Amygdala (tissue), 56 donors: ENCODE results near the gene CDIP1.

Source experiments
- DNase-seq, 56 donors: peaks; one replicate each; lab custom pipeline; 2025; lab: John Stamatoyannopoulos, UW

The CDIP1 gene

GRCh38 chr16:4517812-4518680 lies 20.5 kb downstream of the CDIP1 start:
- DNase-seq = peak in 22 of 56 donors; percentile 10 to 63 (median 36)

GRCh38 chr16:4515611-4516233 lies 22.9 kb downstream of the CDIP1 start:
- DNase-seq = no peak

GRCh38 chr16:4514606-4515005 lies 24.0 kb downstream of the CDIP1 start:
- DNase-seq = no peak

- no peak for DNase-seq
These were observed 24.7 kb downstream of the CDIP1 start for GRCh38 chr16:4513881-4514280.

- DNase-seq = peak in 3 of 56 donors; percentile 15 to 35 (median 27)
These were observed 25.3 kb downstream of the CDIP1 start for GRCh38 chr16:4513086-4513860.

- DNase-seq = no peak
These were observed 26.1 kb downstream of the CDIP1 start for GRCh38 chr16:4512473-4512872.

GRCh38 chr16:4511441-4512082 lies 27.0 kb downstream of the CDIP1 start:
- peak in 36 of 56 donors; percentile 13 to 73 (median 36) for DNase-seq

- no peak for DNase-seq
These were observed 27.7 kb downstream of the CDIP1 start for GRCh38 chr16:4510747-4511426.

GRCh38 chr16:4510131-4510530 lies 28.4 kb downstream of the CDIP1 start:
- no peak for DNase-seq

- DNase-seq = no peak
These were observed 29.2 kb downstream of the CDIP1 start for GRCh38 chr16:4509420-4509819.

GRCh38 chr16:4508806-4509205 lies 29.8 kb downstream of the CDIP1 start:
- DNase-seq = no peak

GRCh38 chr16:4507588-4508345 lies 30.8 kb downstream of the CDIP1 start:
- no peak for DNase-seq

- peak in 42 of 56 donors; percentile 19 to 81 (median 52) for DNase-seq
These were observed 32.1 kb downstream of the CDIP1 start for GRCh38 chr16:4506450-4506849.

- no peak for DNase-seq
These were observed 33.0 kb downstream of the CDIP1 start for GRCh38 chr16:4505356-4506147.

GRCh38 chr16:4501071-4501478 lies 37.5 kb downstream of the CDIP1 start:
- peak in 7 of 56 donors; percentile 22 to 68 (median 39) for DNase-seq

GRCh38 chr16:4500272-4500671 lies 38.3 kb downstream of the CDIP1 start:
- DNase-seq = peak in 8 of 56 donors; percentile 25 to 47 (median 32)

GRCh38 chr16:4499196-4499555 lies 39.4 kb downstream of the CDIP1 start:
- no peak for DNase-seq

GRCh38 chr16:4498546-4499195 lies 39.9 kb downstream of the CDIP1 start:
- DNase-seq = no peak
